DND-41 (cell line): ENCODE results near the gene TRDMT1.

Source experiments
- ATAC-seq: fragments of 200-7000 bp; cut with Tn5 transposase; 3 replicates; pipeline ENCODE4 v1.9.1; 2021; ENCODE audit warnings: low read depth; ENCODE audit not compliant: insufficient read depth
- DNase-seq: peaks from one replicate; pipeline ENCODE4 v3.0.0-alpha.2; 2020
- H2AFZ ChIP-seq: 2 replicates; pipeline ENCODE4 v1.6.0; 2012; ENCODE audit warnings: low read depth, low read length
- H3K27ac ChIP-seq: 2 replicates; pipeline ENCODE4 v1.5.1; 2012; ENCODE audit warnings: low read length, inconsistent platforms
- H3K27me3 ChIP-seq: fragments of 200-600 bp; sonication (generic); 2 replicates; pipeline ENCODE4 v1.6.0; 2012; ENCODE audit warnings: low read length, mild to moderate bottlenecking, inconsistent platforms; ENCODE audit not compliant: insufficient read depth, poor library complexity
- H3K36me3 ChIP-seq: 2 replicates; pipeline ENCODE4 v1.5.1; 2012; ENCODE audit warnings: low read length, inconsistent platforms; ENCODE audit not compliant: insufficient read depth
- H3K4me1 ChIP-seq: 2 replicates; pipeline ENCODE4 v1.5.1; 2012; ENCODE audit warnings: mild to moderate bottlenecking, low read length; ENCODE audit not compliant: insufficient read depth
- H3K4me2 ChIP-seq: 2 replicates; pipeline ENCODE4 v1.6.0; 2012; ENCODE audit warnings: mild to moderate bottlenecking, moderate library complexity, low read length, inconsistent platforms; ENCODE audit not compliant: insufficient read depth
- H3K4me3 ChIP-seq, 2 experiments: fragments of 200-600 bp in 1 of 2; shearing (Covaris generic) in 1 of 2; 2 replicates each; pipeline ENCODE4 v1.5.1; 2012 to 2016; ENCODE audit warnings: inconsistent platforms in 2 of 2, low read length in 2 of 2, mild to moderate bottlenecking in 2 of 2, low read depth in 1 of 2, moderate library complexity in 1 of 2
- H3K79me2 ChIP-seq: 2 replicates; pipeline ENCODE4 v1.6.0; 2012; ENCODE audit warnings: low read length, inconsistent platforms; ENCODE audit not compliant: insufficient read depth
- H3K9ac ChIP-seq: 2 replicates; pipeline ENCODE4 v1.6.0; 2012; ENCODE audit warnings: low read depth, mild to moderate bottlenecking, inconsistent platforms, low read length, moderate library complexity
- H3K9me3 ChIP-seq: 2 replicates; pipeline ENCODE4 v1.5.1; 2012; ENCODE audit warnings: low read length, moderate library complexity, mild to moderate bottlenecking, inconsistent platforms; ENCODE audit not compliant: insufficient read depth, severe bottlenecking
- H4K20me1 ChIP-seq: 2 replicates; pipeline ENCODE4 v1.6.0; 2012; ENCODE audit warnings: low read length; ENCODE audit not compliant: insufficient read depth
- CTCF ChIP-seq: IDR thresholded peaks from 2 replicates; pipeline ENCODE4 v1.5.1; 2012; ENCODE audit warnings: borderline replicate concordance, low read length, moderate library complexity, mild to moderate bottlenecking; ENCODE audit not compliant: poor library complexity, severe bottlenecking; ENCODE audit errors: extremely low read depth
- EZH2 ChIP-seq: IDR thresholded peaks from 3 replicates; pipeline ENCODE4 v1.6.1; 2012; ENCODE audit warnings: borderline replicate concordance, low read depth, mild to moderate bottlenecking, moderate library complexity, low read length, inconsistent platforms; ENCODE audit not compliant: severe bottlenecking

The TRDMT1 gene

GRCh38 chr10:17126327-17126726, 75.1 kb downstream of the TRDMT1 start:
- no peaks in the 10 kb centered on the region for H3K4me1 ChIP-seq
- H3K9me3 ChIP-seq, result no peaks in the 10 kb centered on the region
- H3K27ac ChIP-seq, result no peak overlapping the region
- H3K4me3 ChIP-seq, result no peak overlapping the region
- H3K79me2 ChIP-seq, result no peaks in the 10 kb centered on the region
- no peak overlapping the region for H3K9ac ChIP-seq
- ATAC-seq (no peak), DNase-seq (no peak)
- no peaks in the 10 kb centered on the region for H4K20me1 ChIP-seq
- no peaks in the 10 kb centered on the region for H3K27me3 ChIP-seq
- TF ChIP-seq EZH2, result no peak
- no peak for TF ChIP-seq CTCF
- H2AFZ ChIP-seq, result no peak overlapping the region
- H3K36me3 ChIP-seq, result no peaks in the 10 kb centered on the region
- H3K4me2 ChIP-seq, result no peak overlapping the region

GRCh38 chr10:17125206-17125893, 76.1 kb downstream of the TRDMT1 start:
- Histone ChIP-seq H3K4me3 (no peak overlapping the region), H3K4me2 (no peak overlapping the region), H3K79me2 (no peaks in the 10 kb centered on the region), H3K27ac (no peak overlapping the region), H3K36me3 (no peaks in the 10 kb centered on the region), H3K4me1 (no peaks in the 10 kb centered on the region), H3K9me3 (no peaks in the 10 kb centered on the region), H3K9ac (no peak overlapping the region), H3K27me3 (no peaks in the 10 kb centered on the region), H2AFZ (no peak overlapping the region), H4K20me1 (no peaks in the 10 kb centered on the region)
- DNase-seq, result no peak
- ATAC-seq, result no peak
- TF ChIP-seq CTCF (no peak), EZH2 (no peak)

- Histone ChIP-seq H3K4me1 (no peaks in the 10 kb centered on the region), H3K9ac (no peak overlapping the region), H3K4me3 (no peak overlapping the region), H4K20me1 (no peaks in the 10 kb centered on the region), H3K9me3 (no peaks in the 10 kb centered on the region), H3K27ac (no peak overlapping the region), H3K27me3 (no peaks in the 10 kb centered on the region), H3K4me2 (no peak overlapping the region), H3K79me2 (no peaks in the 10 kb centered on the region), H3K36me3 (no peaks in the 10 kb centered on the region), H2AFZ (no peak overlapping the region)
- TF ChIP-seq CTCF, result no peak
- TF ChIP-seq EZH2, result no peak
- no peak for ATAC-seq
- no peak for DNase-seq
Measured at GRCh38 chr10:17123961-17124360, 77.5 kb downstream of the TRDMT1 start.
